BE2C (cell line): ENCODE data around the gene TTR.

Experiments
- DNase-seq: peaks from one replicate; pipeline ENCODE4 v3.0.0-alpha.2; 2020
- H3K27me3 ChIP-seq: fragments of 250-450 bp; sonication (Bioruptor Pico); 2 replicates; pipeline ENCODE4 v1.5.1; 2020; ENCODE audit warnings: mild to moderate bottlenecking
- H3K36me3 ChIP-seq: fragments of 250-450 bp; sonication (Bioruptor Pico); 2 replicates; pipeline ENCODE4 v1.5.1; 2020; ENCODE audit warnings: mild to moderate bottlenecking
- H3K4me1 ChIP-seq: fragments of 250-450 bp; sonication (Bioruptor Pico); 2 replicates; pipeline ENCODE4 v1.5.1; 2020
- H3K4me3 ChIP-seq: 2 replicates; pipeline ENCODE4 v1.5.1; 2011; ENCODE audit warnings: low read depth, low read length
- H3K9me3 ChIP-seq: fragments of 250-450 bp; sonication (Bioruptor Pico); 2 replicates; pipeline ENCODE4 v1.5.1; 2020
- TF ChIP-seq, protein P1 (sequence below): IDR thresholded peaks from 2 replicates; pipeline ENCODE4 v1.5.1; 2012; ENCODE audit warnings: mild to moderate bottlenecking, low read depth, low read length

TTR gene

DNA sequence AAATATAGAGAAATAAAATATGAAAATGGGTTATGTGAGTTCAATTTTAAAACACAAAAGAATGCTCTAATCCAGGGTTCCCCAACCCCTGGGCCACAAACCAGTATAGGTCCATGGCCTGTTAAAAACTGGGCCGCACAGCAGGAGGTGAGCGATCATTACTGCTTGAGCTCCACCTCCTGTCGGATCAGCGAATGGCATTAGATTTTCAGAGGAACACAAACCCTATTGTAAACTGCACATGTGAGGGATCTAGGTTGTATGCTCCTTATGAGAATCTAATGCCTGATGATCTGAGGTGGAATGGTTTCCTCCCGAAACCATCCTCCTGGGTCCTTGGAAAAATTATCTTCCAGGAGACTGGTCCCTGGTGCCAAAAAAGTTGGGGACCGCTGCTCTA lies 34.7 kb downstream of the TTR start:
- TF ChIP-seq, protein P1, sequence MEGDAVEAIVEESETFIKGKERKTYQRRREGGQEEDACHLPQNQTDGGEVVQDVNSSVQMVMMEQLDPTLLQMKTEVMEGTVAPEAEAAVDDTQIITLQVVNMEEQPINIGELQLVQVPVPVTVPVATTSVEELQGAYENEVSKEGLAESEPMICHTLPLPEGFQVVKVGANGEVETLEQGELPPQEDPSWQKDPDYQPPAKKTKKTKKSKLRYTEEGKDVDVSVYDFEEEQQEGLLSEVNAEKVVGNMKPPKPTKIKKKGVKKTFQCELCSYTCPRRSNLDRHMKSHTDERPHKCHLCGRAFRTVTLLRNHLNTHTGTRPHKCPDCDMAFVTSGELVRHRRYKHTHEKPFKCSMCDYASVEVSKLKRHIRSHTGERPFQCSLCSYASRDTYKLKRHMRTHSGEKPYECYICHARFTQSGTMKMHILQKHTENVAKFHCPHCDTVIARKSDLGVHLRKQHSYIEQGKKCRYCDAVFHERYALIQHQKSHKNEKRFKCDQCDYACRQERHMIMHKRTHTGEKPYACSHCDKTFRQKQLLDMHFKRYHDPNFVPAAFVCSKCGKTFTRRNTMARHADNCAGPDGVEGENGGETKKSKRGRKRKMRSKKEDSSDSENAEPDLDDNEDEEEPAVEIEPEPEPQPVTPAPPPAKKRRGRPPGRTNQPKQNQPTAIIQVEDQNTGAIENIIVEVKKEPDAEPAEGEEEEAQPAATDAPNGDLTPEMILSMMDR = no peak
- Histone ChIP-seq H3K4me1 (no peaks in the 10 kb centered on the region), H3K36me3 (no peaks in the 10 kb centered on the region), H3K27me3 (no peaks in the 10 kb centered on the region), H3K9me3 (no peaks in the 10 kb centered on the region), H3K4me3 (no peak overlapping the region)
- no peak for DNase-seq

GRCh38 chr18:31630549-31630948 lies 38.9 kb downstream of the TTR start:
- H3K27me3 ChIP-seq = no peaks in the 10 kb centered on the region
- H3K9me3 ChIP-seq = no peaks in the 10 kb centered on the region
- TF ChIP-seq, protein P1 = no peak
- no peaks in the 10 kb centered on the region for H3K36me3 ChIP-seq
- no peak overlapping the region for H3K4me3 ChIP-seq
- DNase-seq = no peak
- no peaks in the 10 kb centered on the region for H3K4me1 ChIP-seq

DNA sequence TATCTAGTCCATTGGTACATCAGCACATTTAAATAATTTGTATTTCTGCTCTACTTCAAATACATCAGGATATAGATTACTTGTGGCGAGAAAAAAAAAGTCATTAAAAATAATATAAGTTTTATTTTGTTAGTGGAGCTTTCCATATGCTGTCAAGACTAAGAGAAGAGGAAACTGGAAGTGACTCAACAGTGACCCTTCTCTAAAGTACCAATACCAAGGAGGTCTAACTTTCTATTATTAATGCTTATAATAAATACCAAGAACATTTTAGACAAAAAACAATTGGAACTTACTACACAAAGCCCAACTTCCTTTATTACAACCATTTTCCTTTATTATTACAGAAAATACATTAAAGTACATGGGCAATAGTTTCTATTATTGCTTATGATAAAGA lies 39.8 kb downstream of the TTR start:
- no peaks in the 10 kb centered on the region for H3K36me3 ChIP-seq
- TF ChIP-seq, protein P1 = no peak
- H3K9me3 ChIP-seq = no peaks in the 10 kb centered on the region
- no peak for DNase-seq
- H3K27me3 ChIP-seq = no peaks in the 10 kb centered on the region
- no peaks in the 10 kb centered on the region for H3K4me1 ChIP-seq
- no peak overlapping the region for H3K4me3 ChIP-seq

DNA sequence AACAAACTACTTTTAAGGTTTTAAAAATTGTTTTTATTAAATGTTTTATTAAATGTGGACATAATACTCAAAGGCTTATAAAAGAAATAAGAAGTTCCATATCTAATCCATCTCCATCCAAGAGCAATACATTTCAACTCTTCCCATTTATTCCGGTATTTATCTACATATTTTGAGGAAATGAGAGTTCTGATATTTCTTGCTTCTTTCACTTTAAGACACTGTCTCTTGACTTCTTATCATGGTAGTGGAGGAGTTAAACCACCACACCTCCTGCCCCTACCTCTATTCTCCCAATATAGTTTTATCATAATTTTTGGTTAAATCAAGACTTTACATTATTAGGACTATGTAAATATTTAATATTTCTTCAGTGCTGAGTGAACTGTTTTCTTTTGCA lies 40.7 kb downstream of the TTR start:
- no peak overlapping the region for H3K4me3 ChIP-seq
- DNase-seq = no peak
- no peaks in the 10 kb centered on the region for H3K9me3 ChIP-seq
- H3K4me1 ChIP-seq = no peaks in the 10 kb centered on the region
- H3K36me3 ChIP-seq = no peaks in the 10 kb centered on the region
- H3K27me3 ChIP-seq = no peaks in the 10 kb centered on the region
- TF ChIP-seq, protein P1 = no peak

- Histone ChIP-seq H3K4me3 (no peak overlapping the region), H3K9me3 (no peaks in the 10 kb centered on the region), H3K36me3 (no peaks in the 10 kb centered on the region), H3K27me3 (no peaks in the 10 kb centered on the region), H3K4me1 (no peaks in the 10 kb centered on the region)
- TF ChIP-seq, protein P1 = no peak
- DNase-seq = no peak
Observed at GRCh38 chr18:31633392-31634330, 42.0 kb downstream of the TTR start.

DNA sequence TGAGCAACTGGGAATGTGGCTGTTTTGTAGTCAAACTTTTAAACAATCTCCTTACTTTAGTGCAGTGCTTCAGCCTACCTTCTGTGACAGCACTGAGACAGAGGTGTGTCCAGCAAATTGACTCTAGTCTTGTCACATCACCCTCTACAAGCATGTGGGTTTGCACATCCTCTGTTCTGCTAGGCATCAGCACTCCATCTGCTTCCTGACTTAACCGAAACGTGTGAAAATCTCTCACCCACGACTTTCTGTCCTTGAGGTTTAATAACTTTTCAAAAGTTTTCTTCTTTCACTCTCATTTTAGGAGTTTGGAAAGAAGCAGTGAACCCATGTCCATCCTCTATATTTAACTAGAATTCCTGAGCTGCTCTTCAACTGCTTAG lies 42.6 kb downstream of the TTR start:
- no peak for DNase-seq
- Histone ChIP-seq H3K4me3 (no peak overlapping the region), H3K36me3 (no peaks in the 10 kb centered on the region), H3K4me1 (no peaks in the 10 kb centered on the region), H3K9me3 (no peaks in the 10 kb centered on the region), H3K27me3 (no peaks in the 10 kb centered on the region)
- TF ChIP-seq, protein P1 = no peak
